ENCODE results near the gene FUT4.

- TF ChIP-seq, protein P1, sequence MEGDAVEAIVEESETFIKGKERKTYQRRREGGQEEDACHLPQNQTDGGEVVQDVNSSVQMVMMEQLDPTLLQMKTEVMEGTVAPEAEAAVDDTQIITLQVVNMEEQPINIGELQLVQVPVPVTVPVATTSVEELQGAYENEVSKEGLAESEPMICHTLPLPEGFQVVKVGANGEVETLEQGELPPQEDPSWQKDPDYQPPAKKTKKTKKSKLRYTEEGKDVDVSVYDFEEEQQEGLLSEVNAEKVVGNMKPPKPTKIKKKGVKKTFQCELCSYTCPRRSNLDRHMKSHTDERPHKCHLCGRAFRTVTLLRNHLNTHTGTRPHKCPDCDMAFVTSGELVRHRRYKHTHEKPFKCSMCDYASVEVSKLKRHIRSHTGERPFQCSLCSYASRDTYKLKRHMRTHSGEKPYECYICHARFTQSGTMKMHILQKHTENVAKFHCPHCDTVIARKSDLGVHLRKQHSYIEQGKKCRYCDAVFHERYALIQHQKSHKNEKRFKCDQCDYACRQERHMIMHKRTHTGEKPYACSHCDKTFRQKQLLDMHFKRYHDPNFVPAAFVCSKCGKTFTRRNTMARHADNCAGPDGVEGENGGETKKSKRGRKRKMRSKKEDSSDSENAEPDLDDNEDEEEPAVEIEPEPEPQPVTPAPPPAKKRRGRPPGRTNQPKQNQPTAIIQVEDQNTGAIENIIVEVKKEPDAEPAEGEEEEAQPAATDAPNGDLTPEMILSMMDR (IDR thresholded peaks at IDR 0.05; ENCODE audit: borderline replicate concordance, extremely low read depth, low read length, poor library complexity, severe bottlenecking) = no peak
- no peak for TF ChIP-seq EZH2 (IDR thresholded peaks at IDR 0.05; ENCODE audit: borderline replicate concordance, low read depth, low read length, severe bottlenecking)
These were observed 34.1 kb downstream of the FUT4 start for GRCh38 chr11:94577841-94578240.

Data from DND-41 (cell line).